ENCODE data around the gene RTN4RL2. TPM values are rescaled to one million over a fixed set of nuclear protein-coding genes. Genes with fewer than 3 reads are reported as not detected.

RTN4RL2 gene
- total and polyA plus RNA-seq, 9 donors, result 0.23 to 2.0 (median 0.68) TPM; not detected in 1

DNA sequence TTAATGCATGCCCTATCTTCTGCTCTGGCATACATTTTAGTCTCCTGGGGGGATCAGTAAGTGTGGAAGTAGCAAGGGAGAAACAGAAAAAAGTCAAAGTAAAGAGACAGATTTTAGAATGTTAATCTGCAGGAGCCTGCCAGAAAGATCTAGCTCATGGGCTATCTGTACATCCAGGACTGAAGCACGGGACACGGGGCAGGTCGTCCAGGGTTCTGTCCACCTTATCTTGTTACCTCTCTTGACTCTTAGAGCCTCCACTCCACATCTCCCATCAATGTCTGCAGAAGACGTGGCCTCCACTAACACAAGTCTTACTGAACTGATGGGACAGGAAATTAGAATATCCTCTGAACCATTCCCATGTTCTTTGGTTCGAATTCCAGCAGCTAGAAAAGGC is 31.7 kb upstream of the RTN4RL2 start:
- Histone ChIP-seq H3K36me3 (no peaks in the 10 kb centered on the region), H3K4me1 (ENCODE audit: insufficient read depth) (peaks cover 23% of the 10 kb centered on the region), H3K4me3 (no peak overlapping the region), H3K9me3 (no peaks in the 10 kb centered on the region), H3K27ac (peak overlapping the region in 1 of 2 donors; percentile 93), H3K27me3 (no peaks in the 10 kb centered on the region)
- no peak for DNase-seq
- intact Hi-C loops (cut with DNase I), result loop anchor here in 2 of 4 donors (5.0 to 10.0 kb wide), 2 partner anchors 94 to 1149 kb away; partner anchors contain the start of genes LPXN (in 1 of the 2), P2RX3 (in 1 of the 2), SSRP1 (in 1 of the 2) and ZFP91 (in 1 of the 2)
- TF ChIP-seq EP300 (IDR thresholded peaks at IDR 0.05), result no peak
- 86 to 91% (median 89%) methylated on average over 5 of the region's 5 CpGs for WGBS, 3 donors

DNA sequence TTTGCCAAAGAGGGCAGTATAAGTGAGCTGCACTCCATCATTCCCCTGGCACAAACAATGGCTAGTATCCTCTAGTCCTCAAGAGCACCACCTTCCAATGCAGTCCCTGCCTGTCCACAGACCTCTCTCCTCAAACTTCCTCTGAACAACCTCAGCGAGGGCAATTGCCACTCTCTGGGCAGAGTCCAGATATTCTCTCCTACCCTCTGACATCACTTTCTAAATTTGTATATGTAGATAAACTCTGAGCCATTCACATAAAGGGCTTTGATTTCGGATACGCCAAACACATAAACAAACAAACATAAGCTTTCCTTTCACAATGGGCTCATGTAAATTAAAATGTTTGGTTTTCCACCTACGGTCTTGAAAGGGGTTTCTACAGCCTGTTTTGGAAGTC is 30.4 kb upstream of the RTN4RL2 start:
- H3K27me3 ChIP-seq, result no peaks in the 10 kb centered on the region
- WGBS, 3 donors, result 58 to 63% (median 60%) methylated on average over 4 of the region's 4 CpGs
- H3K4me1 ChIP-seq (ENCODE audit: insufficient read depth), result peaks cover 20% of the 10 kb centered on the region
- H3K27ac ChIP-seq, result no peak overlapping the region
- intact Hi-C loops (cut with DNase I), result loop anchor here in 2 of 4 donors (5.0 to 10.0 kb wide), 2 partner anchors 95 to 1147 kb away; partner anchors contain the start of genes LPXN (in 1 of the 2), P2RX3 (in 1 of the 2), SSRP1 (in 1 of the 2) and ZFP91 (in 1 of the 2)
- no peaks in the 10 kb centered on the region for H3K9me3 ChIP-seq
- TF ChIP-seq POLR2A (IDR thresholded peaks at IDR 0.05), result no peak
- TF ChIP-seq, protein P1, sequence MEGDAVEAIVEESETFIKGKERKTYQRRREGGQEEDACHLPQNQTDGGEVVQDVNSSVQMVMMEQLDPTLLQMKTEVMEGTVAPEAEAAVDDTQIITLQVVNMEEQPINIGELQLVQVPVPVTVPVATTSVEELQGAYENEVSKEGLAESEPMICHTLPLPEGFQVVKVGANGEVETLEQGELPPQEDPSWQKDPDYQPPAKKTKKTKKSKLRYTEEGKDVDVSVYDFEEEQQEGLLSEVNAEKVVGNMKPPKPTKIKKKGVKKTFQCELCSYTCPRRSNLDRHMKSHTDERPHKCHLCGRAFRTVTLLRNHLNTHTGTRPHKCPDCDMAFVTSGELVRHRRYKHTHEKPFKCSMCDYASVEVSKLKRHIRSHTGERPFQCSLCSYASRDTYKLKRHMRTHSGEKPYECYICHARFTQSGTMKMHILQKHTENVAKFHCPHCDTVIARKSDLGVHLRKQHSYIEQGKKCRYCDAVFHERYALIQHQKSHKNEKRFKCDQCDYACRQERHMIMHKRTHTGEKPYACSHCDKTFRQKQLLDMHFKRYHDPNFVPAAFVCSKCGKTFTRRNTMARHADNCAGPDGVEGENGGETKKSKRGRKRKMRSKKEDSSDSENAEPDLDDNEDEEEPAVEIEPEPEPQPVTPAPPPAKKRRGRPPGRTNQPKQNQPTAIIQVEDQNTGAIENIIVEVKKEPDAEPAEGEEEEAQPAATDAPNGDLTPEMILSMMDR (IDR thresholded peaks at IDR 0.05), result no peak
- TF ChIP-seq EP300 (IDR thresholded peaks at IDR 0.05), result no peak
- DNase-seq, result no peak
- no peak overlapping the region for H3K4me3 ChIP-seq
- no peaks in the 10 kb centered on the region for H3K36me3 ChIP-seq

DNA sequence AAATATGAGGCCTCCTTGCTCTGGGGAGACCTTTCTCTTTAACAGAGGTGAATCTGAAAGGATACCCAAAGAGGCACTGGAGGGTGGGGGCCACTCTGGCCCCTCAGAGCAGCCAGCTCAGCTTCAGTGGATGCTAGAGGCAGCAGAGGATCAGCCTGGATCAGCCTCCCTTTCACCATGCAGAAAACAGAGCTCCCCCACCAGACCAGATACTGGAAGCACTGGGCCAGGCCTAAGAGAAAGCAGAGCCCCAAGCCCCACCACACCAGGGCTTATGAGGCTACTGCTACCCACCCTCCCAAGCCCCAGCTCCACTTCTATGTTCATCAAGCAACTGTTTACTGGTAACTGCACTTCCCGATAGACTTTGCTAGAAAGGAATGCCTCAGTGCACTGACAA is 29.4 kb upstream of the RTN4RL2 start:
- H3K9me3 ChIP-seq, result no peaks in the 10 kb centered on the region
- H3K36me3 ChIP-seq, result no peaks in the 10 kb centered on the region
- peaks cover 11% of the 10 kb centered on the region for H3K4me1 ChIP-seq (ENCODE audit: insufficient read depth)
- no peak for DNase-seq
- no peaks in the 10 kb centered on the region for H3K27me3 ChIP-seq
- TF ChIP-seq EP300 (IDR thresholded peaks at IDR 0.05) (no peak), POLR2A (IDR thresholded peaks at IDR 0.05) (no peak)
- TF ChIP-seq, protein P1 (IDR thresholded peaks at IDR 0.05), result no peak
- 70 to 75% (median 74%) methylated on average over 1 of the region's 1 CpG for WGBS, 3 donors
- no peak overlapping the region for H3K4me3 ChIP-seq
- H3K27ac ChIP-seq, result no peak overlapping the region
- intact Hi-C loops (cut with DNase I), result no loop called here

DNA sequence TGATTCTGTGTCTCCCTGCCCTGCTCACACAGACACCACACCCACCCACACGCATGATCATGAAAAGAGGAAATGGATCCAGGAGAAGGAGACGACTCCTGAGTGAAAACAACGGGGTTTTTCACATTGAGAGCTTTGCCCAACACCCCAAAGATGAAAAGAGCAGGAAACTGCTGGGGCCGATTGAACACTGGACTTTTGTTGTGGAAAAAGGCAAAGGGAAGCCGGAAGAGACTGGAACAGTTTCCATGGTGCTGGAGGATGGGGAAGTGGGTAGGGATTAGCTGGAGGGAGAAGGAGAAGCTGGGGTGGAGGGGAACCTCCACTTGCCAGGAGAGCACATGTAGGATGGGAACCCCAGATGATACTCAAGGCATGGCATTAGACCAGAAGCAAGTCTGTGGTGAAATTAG is 28.2 kb upstream of the RTN4RL2 start:
- H3K36me3 ChIP-seq, result no peaks in the 10 kb centered on the region
- DNase-seq, result no peak
- no peak for TF ChIP-seq POLR2A (IDR thresholded peaks at IDR 0.05)
- TF ChIP-seq, protein P1 (IDR thresholded peaks at IDR 0.05), result no peak
- TF ChIP-seq EP300 (IDR thresholded peaks at IDR 0.05), result no peak
- intact Hi-C loops (cut with DNase I), result no loop called here
- H3K4me3 ChIP-seq, result no peak overlapping the region
- no peaks in the 10 kb centered on the region for H3K9me3 ChIP-seq
- WGBS, 3 donors, result 64 to 77% (median 67%) methylated on average over 5 of the region's 5 CpGs
- H3K4me1 ChIP-seq (ENCODE audit: insufficient read depth), result peaks cover 5% of the 10 kb centered on the region
- no peak overlapping the region for H3K27ac ChIP-seq
- no peaks in the 10 kb centered on the region for H3K27me3 ChIP-seq

DNA sequence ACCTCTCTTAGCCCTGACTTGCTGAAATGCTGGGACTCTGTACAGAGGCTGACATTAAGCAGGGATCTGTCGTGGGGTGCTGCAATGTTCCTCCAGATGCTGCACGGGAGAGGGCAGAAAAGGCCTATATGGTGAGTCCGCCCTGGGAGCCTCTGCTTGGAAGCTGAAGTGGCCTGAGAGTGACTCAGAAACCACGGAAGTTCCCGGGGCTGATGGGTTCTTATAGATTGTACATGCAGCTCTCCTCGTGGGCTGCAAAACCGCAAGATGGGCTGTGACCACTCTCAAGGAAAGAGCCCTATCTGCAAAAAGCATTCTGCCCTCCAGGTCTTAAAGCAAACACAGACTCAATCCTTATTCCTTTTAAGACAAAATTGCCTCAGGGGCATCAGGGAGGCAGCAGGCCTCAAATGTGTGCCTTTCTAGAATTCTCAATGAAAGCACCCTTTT is 27.6 kb upstream of the RTN4RL2 start:
- peaks cover 4% of the 10 kb centered on the region for H3K4me1 ChIP-seq (ENCODE audit: insufficient read depth)
- no peaks in the 10 kb centered on the region for H3K36me3 ChIP-seq
- DNase-seq, result no peak
- intact Hi-C loops (cut with DNase I), result no loop called here
- no peaks in the 10 kb centered on the region for H3K9me3 ChIP-seq
- H3K27ac ChIP-seq, result no peak overlapping the region
- no peak overlapping the region for H3K4me3 ChIP-seq
- TF ChIP-seq, protein P1 (IDR thresholded peaks at IDR 0.05), result no peak
- TF ChIP-seq POLR2A (IDR thresholded peaks at IDR 0.05) (no peak), EP300 (IDR thresholded peaks at IDR 0.05) (no peak)
- 60 to 72% (median 61%) methylated on average over 7 of the region's 7 CpGs for WGBS, 3 donors
- no peaks in the 10 kb centered on the region for H3K27me3 ChIP-seq

Measured in ovary (tissue), 9 donors.